ENCODE results near the gene UBC. TPM values are rescaled to one million over a fixed set of nuclear protein-coding genes. Genes with fewer than 3 reads are reported as not detected.

Gene UBC
- total RNA-seq, 2 donors from 2014 or later, result 938 to 1,145 TPM

GRCh38 chr12:124875803-124876132 is 38.7 kb downstream of the UBC start:
- Histone ChIP-seq H3K27me3 (no peaks in the 10 kb centered on the region), H3K9me3 (no peaks in the 10 kb centered on the region), H3K27ac (no peak overlapping the region), H3K4me1 (no peaks in the 10 kb centered on the region), H3K36me3 (no peaks in the 10 kb centered on the region), H3K4me3 (no peak overlapping the region)
- DNase-seq (ENCODE audit: low spot score), result no peak
- no peak for TF ChIP-seq CTCF (IDR thresholded peaks at IDR 0.05)

GRCh38 chr12:124874988-124875802 is 39.3 kb downstream of the UBC start:
- TF ChIP-seq CTCF (IDR thresholded peaks at IDR 0.05), result no peak
- H3K36me3 ChIP-seq, result no peaks in the 10 kb centered on the region
- no peaks in the 10 kb centered on the region for H3K4me1 ChIP-seq
- H3K4me3 ChIP-seq, result no peak overlapping the region
- H3K9me3 ChIP-seq, result no peaks in the 10 kb centered on the region
- no peaks in the 10 kb centered on the region for H3K27me3 ChIP-seq
- no peak overlapping the region for H3K27ac ChIP-seq
- no peak for DNase-seq (ENCODE audit: low spot score)

- TF ChIP-seq CTCF (IDR thresholded peaks at IDR 0.05), result no peak
- no peak for DNase-seq (ENCODE audit: low spot score)
- Histone ChIP-seq H3K36me3 (no peaks in the 10 kb centered on the region), H3K9me3 (no peaks in the 10 kb centered on the region), H3K4me3 (no peak overlapping the region), H3K27me3 (no peaks in the 10 kb centered on the region), H3K4me1 (no peaks in the 10 kb centered on the region), H3K27ac (no peak overlapping the region)
These were observed 40.3 kb downstream of the UBC start for GRCh38 chr12:124874188-124874587.

- no peaks in the 10 kb centered on the region for H3K9me3 ChIP-seq
- no peak overlapping the region for H3K4me3 ChIP-seq
- H3K27me3 ChIP-seq, result no peaks in the 10 kb centered on the region
- no peaks in the 10 kb centered on the region for H3K4me1 ChIP-seq
- no peak for TF ChIP-seq CTCF (IDR thresholded peaks at IDR 0.05)
- no peak for DNase-seq (ENCODE audit: low spot score)
- H3K27ac ChIP-seq, result no peak overlapping the region
- H3K36me3 ChIP-seq, result no peaks in the 10 kb centered on the region
These were observed 42.3 kb downstream of the UBC start for GRCh38 chr12:124872068-124872719.

- Histone ChIP-seq H3K4me1 (no peaks in the 10 kb centered on the region), H3K9me3 (no peaks in the 10 kb centered on the region), H3K27me3 (no peaks in the 10 kb centered on the region), H3K4me3 (no peak overlapping the region), H3K36me3 (no peaks in the 10 kb centered on the region), H3K27ac (no peak overlapping the region)
- TF ChIP-seq CTCF (IDR thresholded peaks at IDR 0.05), result no peak
- no peak for DNase-seq (ENCODE audit: low spot score)
These were observed 43.2 kb downstream of the UBC start for GRCh38 chr12:124871297-124871696.

Data from right atrium auricular region (tissue), 2 donors.